Uterus (tissue), 4 donors: Measurements from ENCODE around the gene UBN1. TPM values are rescaled to one million over a fixed set of nuclear protein-coding genes. Genes with fewer than 3 reads are reported as not detected.

ENCODE experiments used
- DNase-seq, 2 donors: peaks; one replicate each; pipeline ENCODE4 v3.0.0-alpha.2; 2019 to 2020
- H3K27ac ChIP-seq, 2 donors: fragments of 200-600 bp; sonication (generic); 1 replicate in 1 of 2; 2 replicates in 1 of 2; pipeline ENCODE4 v1.5.1; 2016 to 2018
- H3K27me3 ChIP-seq, 2 donors: fragments of 200-600 bp; sonication (generic); one replicate each; pipeline ENCODE4 v1.5.1; 2018 to 2019; ENCODE audit warnings: control low read depth in 1 of 2
- H3K36me3 ChIP-seq, 2 donors: fragments of 200-600 bp; sonication (generic); one replicate each; pipeline ENCODE4 v1.5.1; 2019; ENCODE audit warnings: control low read depth in 1 of 2
- H3K4me1 ChIP-seq, 2 donors: fragments of 200-600 bp; sonication (generic); one replicate each; pipeline ENCODE4 v1.5.1; 2018 to 2019; ENCODE audit warnings: control low read depth in 1 of 2
- H3K4me3 ChIP-seq, 2 donors: fragments of 200-600 bp; sonication (generic); 1 replicate in 1 of 2; 2 replicates in 1 of 2; pipeline ENCODE4 v1.5.1; 2018 to 2019; ENCODE audit warnings: mild to moderate bottlenecking in 1 of 2
- H3K9me3 ChIP-seq, 2 donors: fragments of 200-600 bp; sonication (generic); one replicate each; pipeline ENCODE4 v1.5.1; 2019; ENCODE audit warnings: control low read depth in 1 of 2
- POLR2A ChIP-seq, 2 donors: fragments of 450-650 bp; IDR thresholded peaks; one replicate each; pipeline ENCODE4 v1.6.1; 2016; ENCODE audit warnings: antibody characterized with exemption in 2 of 2, mild to moderate bottlenecking in 1 of 2, moderate library complexity in 1 of 2
- intact Hi-C: fragments of 100-400 bp; cut with DNase I; formaldehyde crosslinking; loops from one replicate; pipeline ENCODE4 v1.15.1; 2023; ENCODE audit warnings: low total_unique reads
- total RNA-seq, 4 donors: library from RNA; depleted of rRNA in 3 of 4; stranded (reverse); fragments of >200 nt in 3 of 4; gene quantifications; one replicate each; pipeline versions ENCODE4 v1.1.0 to v1.2.4, GENCODE V29; 2014 to 2023
- TF ChIP-seq, protein P1 (sequence below), 4 experiments: fragments of 200-600 bp in 2 of 4; fragments of 450-650 bp in 2 of 4; sonication (generic) in 2 of 4; IDR thresholded peaks; one replicate each; pipeline ENCODE4 v1.5.1; 2016 to 2019; ENCODE audit warnings: antibody characterized with exemption in 4 of 4, mild to moderate bottlenecking in 2 of 4, moderate library complexity in 1 of 4
- donor health status: DM: yes; HTN: yes; CAD: no.

The UBN1 gene
- total RNA-seq, 4 donors from 2014 or later = 4.9 to 56.2 (median 33.4) TPM

DNA sequence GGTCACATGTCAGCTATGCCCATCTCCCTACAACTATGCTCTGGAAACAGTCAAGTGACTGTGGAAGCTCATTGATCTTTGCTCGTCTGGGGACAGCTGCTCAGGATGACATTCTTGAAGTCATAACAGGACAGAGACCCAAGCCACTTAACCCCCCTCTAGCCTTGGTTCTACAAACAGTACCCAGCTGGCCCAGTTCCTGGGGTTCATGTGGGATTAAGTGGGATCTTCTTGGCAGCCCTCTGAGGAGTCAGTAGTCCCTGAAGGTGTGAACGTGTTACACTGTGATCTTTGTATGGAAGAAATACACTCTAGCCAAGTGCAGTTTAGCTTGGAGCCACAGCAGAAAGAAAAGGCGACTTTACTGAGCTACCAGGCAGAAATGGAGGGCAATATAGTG is 25.8 kb downstream of the UBN1 start:
- no peaks in the 10 kb centered on the region for H3K9me3 ChIP-seq
- H3K27ac ChIP-seq = no peak overlapping the region
- no peaks in the 10 kb centered on the region for H3K4me1 ChIP-seq
- DNase-seq = no peak
- no peaks in the 10 kb centered on the region for H3K36me3 ChIP-seq
- no peaks in the 10 kb centered on the region for H3K27me3 ChIP-seq
- intact Hi-C loops = loop anchor here (10.0 kb wide), 1 partner anchor 1968 kb away; no protein-coding TSS in a partner anchor
- TF ChIP-seq POLR2A (IDR thresholded peaks at IDR 0.05) = no peak
- TF ChIP-seq, protein P1, sequence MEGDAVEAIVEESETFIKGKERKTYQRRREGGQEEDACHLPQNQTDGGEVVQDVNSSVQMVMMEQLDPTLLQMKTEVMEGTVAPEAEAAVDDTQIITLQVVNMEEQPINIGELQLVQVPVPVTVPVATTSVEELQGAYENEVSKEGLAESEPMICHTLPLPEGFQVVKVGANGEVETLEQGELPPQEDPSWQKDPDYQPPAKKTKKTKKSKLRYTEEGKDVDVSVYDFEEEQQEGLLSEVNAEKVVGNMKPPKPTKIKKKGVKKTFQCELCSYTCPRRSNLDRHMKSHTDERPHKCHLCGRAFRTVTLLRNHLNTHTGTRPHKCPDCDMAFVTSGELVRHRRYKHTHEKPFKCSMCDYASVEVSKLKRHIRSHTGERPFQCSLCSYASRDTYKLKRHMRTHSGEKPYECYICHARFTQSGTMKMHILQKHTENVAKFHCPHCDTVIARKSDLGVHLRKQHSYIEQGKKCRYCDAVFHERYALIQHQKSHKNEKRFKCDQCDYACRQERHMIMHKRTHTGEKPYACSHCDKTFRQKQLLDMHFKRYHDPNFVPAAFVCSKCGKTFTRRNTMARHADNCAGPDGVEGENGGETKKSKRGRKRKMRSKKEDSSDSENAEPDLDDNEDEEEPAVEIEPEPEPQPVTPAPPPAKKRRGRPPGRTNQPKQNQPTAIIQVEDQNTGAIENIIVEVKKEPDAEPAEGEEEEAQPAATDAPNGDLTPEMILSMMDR (IDR thresholded peaks at IDR 0.05) = no peak
- H3K4me3 ChIP-seq = no peak overlapping the region

- intact Hi-C loops = loop anchor here (10.0 kb wide), 1 partner anchor 1970 kb away; no protein-coding TSS in a partner anchor
- no peaks in the 10 kb centered on the region for H3K27me3 ChIP-seq
- no peak for DNase-seq
These were observed 27.4 kb downstream of the UBN1 start for GRCh38 chr16:4874666-4875065.

GRCh38 chr16:4876646-4877379 is 29.5 kb downstream of the UBN1 start:
- H3K27me3 ChIP-seq = no peaks in the 10 kb centered on the region
- no peak for DNase-seq
- H3K9me3 ChIP-seq = no peaks in the 10 kb centered on the region
- no peaks in the 10 kb centered on the region for H3K36me3 ChIP-seq
- H3K4me3 ChIP-seq = no peak overlapping the region
- intact Hi-C loops = loop anchor here (10.0 kb wide), 1 partner anchor 1972 kb away; no protein-coding TSS in a partner anchor
- no peak for TF ChIP-seq POLR2A (IDR thresholded peaks at IDR 0.05)
- TF ChIP-seq, protein P1 (IDR thresholded peaks at IDR 0.05) = no peak
- no peaks in the 10 kb centered on the region for H3K4me1 ChIP-seq
- no peak overlapping the region for H3K27ac ChIP-seq

More at GRCh38 chr16:4874666-4875065, 27.4 kb downstream of the UBN1 start:
- Histone ChIP-seq H3K9me3 (no peaks in the 10 kb centered on the region), H3K4me3 (no peak overlapping the region), H3K27ac (no peak overlapping the region), H3K4me1 (no peaks in the 10 kb centered on the region), H3K36me3 (no peaks in the 10 kb centered on the region)
- TF ChIP-seq, protein P1 (IDR thresholded peaks at IDR 0.05) = no peak
- no peak for TF ChIP-seq POLR2A (IDR thresholded peaks at IDR 0.05)

- no peak overlapping the region for H3K27ac ChIP-seq
These were observed 30.1 kb downstream of the UBN1 start for GRCh38 chr16:4877380-4877685.

GRCh38 chr16:4879049-4879448 is 31.8 kb downstream of the UBN1 start:
- intact Hi-C loops = loop anchor here (10.0 kb wide), 1 partner anchor 1974 kb away; no protein-coding TSS in a partner anchor
- Histone ChIP-seq H3K27ac (no peak overlapping the region), H3K9me3 (no peaks in the 10 kb centered on the region), H3K4me1 (no peaks in the 10 kb centered on the region), H3K36me3 (no peaks in the 10 kb centered on the region), H3K4me3 (no peak overlapping the region), H3K27me3 (no peaks in the 10 kb centered on the region)
- no peak for DNase-seq
- TF ChIP-seq POLR2A (IDR thresholded peaks at IDR 0.05) = no peak
- TF ChIP-seq, protein P1 (IDR thresholded peaks at IDR 0.05) = no peak

More at GRCh38 chr16:4877380-4877685, 30.1 kb downstream of the UBN1 start:
- Histone ChIP-seq H3K36me3 (no peaks in the 10 kb centered on the region), H3K27me3 (no peaks in the 10 kb centered on the region), H3K4me3 (no peak overlapping the region), H3K9me3 (no peaks in the 10 kb centered on the region), H3K4me1 (no peaks in the 10 kb centered on the region)
- no peak for DNase-seq
- TF ChIP-seq, protein P1 (IDR thresholded peaks at IDR 0.05) = no peak
- TF ChIP-seq POLR2A (IDR thresholded peaks at IDR 0.05) = no peak
- intact Hi-C loops = loop anchor here (10.0 kb wide), 1 partner anchor 1973 kb away; no protein-coding TSS in a partner anchor
